Panc1 (cell line): ENCODE measurements around the gene USP50. TPM values are rescaled to one million over a fixed set of nuclear protein-coding genes. Genes with fewer than 3 reads are reported as not detected.

Source experiments
- ATAC-seq: fragments of 200-7000 bp; cut with Tn5 transposase; 2 replicates; pipeline ENCODE4 v1.9.1; 2020; ENCODE audit warnings: mild to moderate bottlenecking, moderate library complexity
- BruUV-seq: library from RNA; stranded (reverse); fragments of 400-500 nt; replicated peaks from 2 replicates; lab custom pipeline; 2021; lab: Mats Ljungman, UMichigan
- CTCF ChIA-PET: fragments of 300-600 bp; sonication (Branson Sonifier 250); formaldehyde crosslinking; loops from one replicate; lab custom pipeline; 2022; ENCODE audit warnings: antibody characterized with exemption; lab: Charles Lee
- POLR2A ChIA-PET: fragments of 300-600 bp; sonication (Branson Sonifier 250); formaldehyde crosslinking; loops from one replicate; lab custom pipeline; 2022; ENCODE audit warnings: antibody characterized with exemption; lab: Charles Lee
- DNase-seq: peaks from one replicate; pipeline ENCODE4 v3.0.0-alpha.2; 2010; ENCODE audit warnings: low read depth, low spot score
- H3K27ac ChIP-seq: 2 replicates; pipeline ENCODE4 v1.5.1; 2011; ENCODE audit warnings: mild to moderate bottlenecking, low read length, inconsistent platforms
- H3K27me3 ChIP-seq: fragments of 200-500 bp; sonication (Bioruptor generic); 2 replicates; pipeline ENCODE4 v1.6.0; 2014; ENCODE audit warnings: low read length, inconsistent platforms; ENCODE audit not compliant: control insufficient read depth, insufficient read depth
- H3K36me3 ChIP-seq: fragments of 200-500 bp; sonication (Bioruptor generic); 2 replicates; pipeline ENCODE4 v1.5.1; 2014; ENCODE audit warnings: inconsistent platforms, mild to moderate bottlenecking, low read length, moderate library complexity; ENCODE audit not compliant: control insufficient read depth, insufficient read depth
- H3K4me1 ChIP-seq: 2 replicates; pipeline ENCODE4 v1.5.1; 2011; ENCODE audit warnings: inconsistent platforms, mild to moderate bottlenecking, low read length, moderate library complexity; ENCODE audit not compliant: control insufficient read depth, insufficient read depth
- H3K4me3 ChIP-seq, 2 experiments: 2 replicates each; pipeline ENCODE4 v1.5.1; 2011 to 2012; ENCODE audit warnings: low read depth in 2 of 2, low read length in 2 of 2, mild to moderate bottlenecking in 2 of 2, inconsistent platforms in 1 of 2, moderate library complexity in 1 of 2
- H3K9me3 ChIP-seq: fragments of 200-500 bp; sonication (Bioruptor generic); 2 replicates; pipeline ENCODE4 v1.5.1; 2014; ENCODE audit warnings: low read depth, mild to moderate bottlenecking, inconsistent platforms, low read length, moderate library complexity; ENCODE audit not compliant: control insufficient read depth, insufficient read depth
- POLR2AphosphoS5 ChIP-seq: IDR thresholded peaks from 2 replicates; pipeline ENCODE4 v1.6.1; 2012; ENCODE audit warnings: mild to moderate bottlenecking, low read depth, low read length, moderate library complexity
- SIN3A ChIP-seq: IDR thresholded peaks from 2 replicates; pipeline ENCODE4 v1.6.1; 2012; ENCODE audit warnings: low read depth, mild to moderate bottlenecking, low read length, moderate library complexity, borderline replicate concordance; ENCODE audit not compliant: insufficient read depth
- TCF7L2 ChIP-seq: IDR thresholded peaks from 2 replicates; pipeline ENCODE4 v1.6.1; 2011; ENCODE audit warnings: mild to moderate bottlenecking, low read depth, low read length, inconsistent platforms
- in situ Hi-C: cut with HindIII; loops from 2 replicates; pipeline ENCODE4 v1.10.0; 2016; ENCODE audit warnings: low sequenced_read_pairs, low pct_unique_long_range_greater_than_20kb
- intact Hi-C: fragments of 100-400 bp; cut with micrococcal nuclease; formaldehyde crosslinking; loops from one replicate; pipeline ENCODE4 v1.10.0; 2022; ENCODE audit not compliant: unreplicated experiment
- total RNA-seq: library from RNA; stranded (reverse); gene quantifications from one replicate; pipeline ENCODE4 v1.2.1, GENCODE V29; 2021; ENCODE audit not compliant: unreplicated experiment
- TF ChIP-seq, protein P1 (sequence below): fragments of 450-650 bp; IDR thresholded peaks from 2 replicates; pipeline ENCODE4 v1.5.1; 2017; ENCODE audit warnings: mild to moderate bottlenecking
- TF ChIP-seq, protein P2 (sequence below), 2 experiments: IDR thresholded peaks; 2 replicates each; pipeline ENCODE4 v1.6.1; 2011 to 2012; ENCODE audit warnings: low read depth in 2 of 2, control low read depth in 1 of 2, low read length in 1 of 2, mild to moderate bottlenecking in 1 of 2, moderate library complexity in 1 of 2; ENCODE audit not compliant: insufficient read depth in 1 of 2

Gene USP50
- total RNA-seq, 1 experiment from 2014 or later = not detected

DNA sequence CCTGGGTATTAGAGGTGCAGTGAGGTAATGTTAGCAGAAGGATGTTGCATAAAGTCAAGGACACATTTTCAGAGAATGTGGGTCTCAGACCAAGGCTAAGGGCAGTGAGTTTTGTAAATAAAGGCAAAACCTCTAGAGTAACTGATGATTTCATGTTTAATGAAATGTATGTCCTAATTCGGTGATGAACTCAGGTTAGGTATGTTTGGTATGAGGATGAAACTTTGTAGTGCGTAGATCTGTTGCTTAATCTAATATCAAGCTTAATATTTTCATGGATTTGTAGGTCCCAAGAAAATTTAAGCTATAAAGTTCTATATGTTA lies 3.6 kb downstream of the USP50 start:
- TF ChIP-seq, protein P1, sequence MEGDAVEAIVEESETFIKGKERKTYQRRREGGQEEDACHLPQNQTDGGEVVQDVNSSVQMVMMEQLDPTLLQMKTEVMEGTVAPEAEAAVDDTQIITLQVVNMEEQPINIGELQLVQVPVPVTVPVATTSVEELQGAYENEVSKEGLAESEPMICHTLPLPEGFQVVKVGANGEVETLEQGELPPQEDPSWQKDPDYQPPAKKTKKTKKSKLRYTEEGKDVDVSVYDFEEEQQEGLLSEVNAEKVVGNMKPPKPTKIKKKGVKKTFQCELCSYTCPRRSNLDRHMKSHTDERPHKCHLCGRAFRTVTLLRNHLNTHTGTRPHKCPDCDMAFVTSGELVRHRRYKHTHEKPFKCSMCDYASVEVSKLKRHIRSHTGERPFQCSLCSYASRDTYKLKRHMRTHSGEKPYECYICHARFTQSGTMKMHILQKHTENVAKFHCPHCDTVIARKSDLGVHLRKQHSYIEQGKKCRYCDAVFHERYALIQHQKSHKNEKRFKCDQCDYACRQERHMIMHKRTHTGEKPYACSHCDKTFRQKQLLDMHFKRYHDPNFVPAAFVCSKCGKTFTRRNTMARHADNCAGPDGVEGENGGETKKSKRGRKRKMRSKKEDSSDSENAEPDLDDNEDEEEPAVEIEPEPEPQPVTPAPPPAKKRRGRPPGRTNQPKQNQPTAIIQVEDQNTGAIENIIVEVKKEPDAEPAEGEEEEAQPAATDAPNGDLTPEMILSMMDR = no peak
- TF ChIP-seq, protein P2, sequence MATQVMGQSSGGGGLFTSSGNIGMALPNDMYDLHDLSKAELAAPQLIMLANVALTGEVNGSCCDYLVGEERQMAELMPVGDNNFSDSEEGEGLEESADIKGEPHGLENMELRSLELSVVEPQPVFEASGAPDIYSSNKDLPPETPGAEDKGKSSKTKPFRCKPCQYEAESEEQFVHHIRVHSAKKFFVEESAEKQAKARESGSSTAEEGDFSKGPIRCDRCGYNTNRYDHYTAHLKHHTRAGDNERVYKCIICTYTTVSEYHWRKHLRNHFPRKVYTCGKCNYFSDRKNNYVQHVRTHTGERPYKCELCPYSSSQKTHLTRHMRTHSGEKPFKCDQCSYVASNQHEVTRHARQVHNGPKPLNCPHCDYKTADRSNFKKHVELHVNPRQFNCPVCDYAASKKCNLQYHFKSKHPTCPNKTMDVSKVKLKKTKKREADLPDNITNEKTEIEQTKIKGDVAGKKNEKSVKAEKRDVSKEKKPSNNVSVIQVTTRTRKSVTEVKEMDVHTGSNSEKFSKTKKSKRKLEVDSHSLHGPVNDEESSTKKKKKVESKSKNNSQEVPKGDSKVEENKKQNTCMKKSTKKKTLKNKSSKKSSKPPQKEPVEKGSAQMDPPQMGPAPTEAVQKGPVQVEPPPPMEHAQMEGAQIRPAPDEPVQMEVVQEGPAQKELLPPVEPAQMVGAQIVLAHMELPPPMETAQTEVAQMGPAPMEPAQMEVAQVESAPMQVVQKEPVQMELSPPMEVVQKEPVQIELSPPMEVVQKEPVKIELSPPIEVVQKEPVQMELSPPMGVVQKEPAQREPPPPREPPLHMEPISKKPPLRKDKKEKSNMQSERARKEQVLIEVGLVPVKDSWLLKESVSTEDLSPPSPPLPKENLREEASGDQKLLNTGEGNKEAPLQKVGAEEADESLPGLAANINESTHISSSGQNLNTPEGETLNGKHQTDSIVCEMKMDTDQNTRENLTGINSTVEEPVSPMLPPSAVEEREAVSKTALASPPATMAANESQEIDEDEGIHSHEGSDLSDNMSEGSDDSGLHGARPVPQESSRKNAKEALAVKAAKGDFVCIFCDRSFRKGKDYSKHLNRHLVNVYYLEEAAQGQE (IDR thresholded peaks at IDR 0.05; ENCODE audit: insufficient read depth in 1 of 2, low read depth in 2 of 2, low read length in 1 of 2) = no peak
- TF ChIP-seq SIN3A (no peak), TCF7L2 (no peak), POLR2AphosphoS5 (no peak)
- Histone ChIP-seq H3K36me3 (no peaks in the 10 kb centered on the region), H3K4me1 (no peaks in the 10 kb centered on the region), H3K9me3 (no peaks in the 10 kb centered on the region), H3K4me3 (no peak overlapping the region), H3K27me3 (peaks cover 4% of the 10 kb centered on the region), H3K27ac (no peak overlapping the region)
- intact Hi-C loops (no loop called here), in situ Hi-C loops (no loop called here)
- DNase-seq (no peak), ATAC-seq (no peak)
- no TSS peak for BruUV-seq
- ChIA-PET CTCF (no interaction called here), POLR2A (no interaction called here)

DNA sequence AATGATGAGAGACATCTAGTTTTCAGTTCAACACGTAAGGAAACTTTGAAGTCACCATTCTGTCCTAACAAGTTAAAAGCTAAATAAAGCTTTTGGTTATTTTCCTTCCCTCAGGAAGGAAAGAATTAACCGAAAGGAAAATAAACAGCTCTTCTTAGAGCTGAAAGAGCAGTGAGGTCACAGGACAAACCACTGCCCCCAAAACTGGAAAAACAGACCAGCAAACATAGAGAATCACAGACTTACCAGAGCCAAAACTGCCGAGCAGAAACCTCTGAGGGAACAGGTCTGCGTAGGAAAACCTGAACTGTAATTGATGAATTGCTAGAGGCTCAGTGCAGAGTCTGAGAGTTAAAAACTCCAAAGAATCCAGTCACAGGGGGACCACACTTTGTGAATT lies 14.7 kb downstream of the USP50 start:
- H3K9me3 ChIP-seq = no peaks in the 10 kb centered on the region
- no peak for TF ChIP-seq POLR2AphosphoS5
- TF ChIP-seq TCF7L2 = no peak
- TF ChIP-seq, protein P1 = no peak
- TF ChIP-seq, protein P2 (IDR thresholded peaks at IDR 0.05; ENCODE audit: insufficient read depth in 1 of 2, low read depth in 2 of 2, low read length in 1 of 2) = no peak
- TF ChIP-seq SIN3A = no peak
- in situ Hi-C loops = no loop called here
- intact Hi-C loops = no loop called here
- no peak for DNase-seq
- H3K4me1 ChIP-seq = no peaks in the 10 kb centered on the region
- no peaks in the 10 kb centered on the region; the same call in none of the 2 replicates for H3K27me3 ChIP-seq
- no peak overlapping the region for H3K27ac ChIP-seq
- ChIA-PET CTCF (no interaction called here), POLR2A (no interaction called here)
- H3K4me3 ChIP-seq = no peak overlapping the region
- H3K36me3 ChIP-seq = no peaks in the 10 kb centered on the region
- ATAC-seq = no peak
- BruUV-seq = no TSS peak
